NT2/D1 (cell line): ENCODE data around the gene BRMS1.

ENCODE experiments used
- DNase-seq: peaks from one replicate; pipeline ENCODE4 v3.0.0-alpha.2; 2011; ENCODE audit warnings: low read depth, low spot score
- H3K27me3 ChIP-seq: 2 replicates; pipeline ENCODE4 v1.6.0; 2011; ENCODE audit warnings: mild to moderate bottlenecking; ENCODE audit not compliant: insufficient read length, insufficient read depth
- H3K36me3 ChIP-seq: 2 replicates; pipeline ENCODE4 v1.6.1; 2011; ENCODE audit warnings: mild to moderate bottlenecking, low read length, mixed read lengths; ENCODE audit not compliant: insufficient read depth, insufficient read length
- H3K4me1 ChIP-seq: 2 replicates; pipeline ENCODE4 v1.5.1; 2011; ENCODE audit not compliant: insufficient read depth, insufficient read length
- H3K4me3 ChIP-seq: 2 replicates; pipeline ENCODE4 v1.5.1; 2011; ENCODE audit warnings: low read depth; ENCODE audit not compliant: insufficient read length
- H3K9ac ChIP-seq: 2 replicates; pipeline ENCODE4 v1.6.0; 2011; ENCODE audit warnings: low read depth; ENCODE audit not compliant: insufficient read length
- H3K9me3 ChIP-seq: 2 replicates; pipeline ENCODE4 v1.5.1; 2011; ENCODE audit warnings: mild to moderate bottlenecking, low read length; ENCODE audit not compliant: insufficient read depth
- SUZ12 ChIP-seq: IDR thresholded peaks from 2 replicates; pipeline ENCODE4 v1.6.1; 2011; ENCODE audit not compliant: insufficient read length, insufficient read depth; ENCODE audit errors: extremely low read depth
- YY1 ChIP-seq: IDR thresholded peaks from 2 replicates; pipeline ENCODE4 v1.6.1; 2011; ENCODE audit not compliant: insufficient read length, insufficient read depth
- ZNF274 ChIP-seq: IDR thresholded peaks from 2 replicates; pipeline ENCODE4 v1.6.1; 2011; ENCODE audit warnings: mild to moderate bottlenecking, low read depth, low read length

The BRMS1 gene

DNA sequence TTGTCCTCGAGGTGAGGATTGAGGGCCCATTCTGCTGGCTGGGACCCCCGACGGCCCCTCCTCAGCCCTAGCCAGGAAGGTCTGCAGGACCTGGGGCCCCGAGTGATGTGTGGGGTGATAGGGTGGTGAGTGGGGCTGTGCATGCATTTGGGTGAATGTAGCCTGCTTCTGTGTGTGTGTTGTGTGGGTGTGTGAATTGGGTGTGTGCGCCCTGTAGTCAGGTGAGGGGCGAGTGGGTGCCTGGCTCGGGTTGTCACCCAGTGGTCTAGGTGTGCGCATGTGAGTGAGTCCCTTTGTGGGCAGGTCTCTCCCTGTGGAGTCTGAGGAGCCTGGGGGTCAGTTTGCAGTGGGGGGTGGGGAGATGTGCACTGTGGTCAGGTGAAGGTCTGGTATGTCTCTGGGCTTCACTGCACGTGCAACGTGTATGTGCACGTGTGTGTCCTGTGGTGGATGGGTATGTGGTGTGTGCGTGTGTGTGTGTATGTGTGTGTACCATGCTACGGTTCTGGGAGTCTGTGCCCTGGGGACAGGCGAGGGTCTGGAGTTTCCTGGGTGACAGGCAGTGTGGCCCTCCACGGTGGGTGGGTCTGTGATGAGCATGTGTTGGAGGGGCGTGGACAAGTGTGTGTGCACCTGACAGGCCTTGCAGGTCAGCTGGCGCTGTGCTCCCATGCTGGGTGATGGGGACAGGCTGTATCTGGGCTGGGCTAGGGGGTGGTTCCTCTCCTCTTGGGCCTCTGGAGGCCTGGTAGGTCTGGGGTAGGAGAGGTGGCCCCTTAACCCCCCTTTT lies 52.2 kb downstream of the BRMS1 start:
- Histone ChIP-seq H3K4me3 (peak overlapping the region; percentile 10), H3K4me1 (peaks cover 37% of the 10 kb centered on the region), H3K27me3 (peaks cover 55% of the 10 kb centered on the region), H3K36me3 (peaks cover 3% of the 10 kb centered on the region), H3K9ac (peak overlapping the region; percentile 26), H3K9me3 (no peaks in the 10 kb centered on the region)
- TF ChIP-seq SUZ12, result no peak
- no peak for TF ChIP-seq YY1
- TF ChIP-seq ZNF274, result no peak
- no peak for DNase-seq

DNA sequence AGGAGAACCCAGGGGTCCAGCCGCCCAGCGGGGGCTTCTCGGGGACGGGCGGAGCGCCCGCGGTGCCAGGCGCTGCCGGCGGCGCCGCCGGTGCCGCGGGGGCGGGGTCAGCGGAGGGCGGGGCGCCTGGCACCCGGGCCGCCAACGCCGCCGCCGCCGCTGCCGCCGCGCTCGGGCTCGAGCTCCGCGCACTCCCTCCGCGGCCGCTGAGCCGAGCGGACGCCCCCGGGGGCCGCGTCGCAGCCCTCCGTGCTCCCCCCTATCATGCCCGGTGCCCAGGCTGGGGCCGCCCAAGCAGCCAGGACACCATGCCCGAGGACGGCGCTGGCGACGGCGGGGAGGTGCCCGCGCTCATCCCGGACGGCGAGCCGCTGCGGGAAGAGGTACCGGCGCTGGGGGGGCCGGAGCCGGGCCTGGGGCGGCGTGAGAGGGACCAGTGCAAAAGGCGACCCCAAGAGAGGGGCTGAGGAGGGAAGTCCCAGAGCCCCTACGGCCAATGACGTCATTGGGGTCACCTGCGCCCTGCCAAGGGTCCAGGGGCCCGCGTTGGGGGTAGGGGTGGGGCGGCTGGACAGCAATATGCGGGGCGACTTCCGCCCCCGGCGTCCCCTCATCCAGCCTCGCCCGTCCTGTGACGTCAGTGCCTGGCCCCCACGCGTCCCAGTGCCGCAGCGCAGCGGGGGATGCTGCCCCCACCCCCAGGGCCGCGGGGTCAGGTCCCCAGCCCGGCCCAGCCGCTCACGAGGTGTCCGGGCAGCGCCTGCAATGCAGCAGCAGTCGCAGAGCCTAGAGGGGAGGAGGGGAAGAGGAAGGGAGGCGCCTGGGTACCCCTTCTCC lies 53.0 kb downstream of the BRMS1 start, which contains the start of gene TMEM151A:
TSS of gene TMEM151A (plus strand) at position 189 of the 837 bp plus-strand sequence. CDS start at position 309, 120 bp downstream.
- Histone ChIP-seq H3K4me3 (peak within 1 kb of the TSS; percentile 41), H3K27me3 (peaks cover 55% of the 10 kb centered on the region), H3K36me3 (peaks cover 10% of the 10 kb centered on the region), H3K9ac (peak within 1 kb of the TSS; percentile 73), H3K4me1 (peaks cover 36% of the 10 kb centered on the region), H3K9me3 (no peaks in the 10 kb centered on the region)
- no peak for TF ChIP-seq ZNF274
- TF ChIP-seq YY1, result no peak
- TF ChIP-seq SUZ12, result no peak
- DNase-seq, result no peak

DNA sequence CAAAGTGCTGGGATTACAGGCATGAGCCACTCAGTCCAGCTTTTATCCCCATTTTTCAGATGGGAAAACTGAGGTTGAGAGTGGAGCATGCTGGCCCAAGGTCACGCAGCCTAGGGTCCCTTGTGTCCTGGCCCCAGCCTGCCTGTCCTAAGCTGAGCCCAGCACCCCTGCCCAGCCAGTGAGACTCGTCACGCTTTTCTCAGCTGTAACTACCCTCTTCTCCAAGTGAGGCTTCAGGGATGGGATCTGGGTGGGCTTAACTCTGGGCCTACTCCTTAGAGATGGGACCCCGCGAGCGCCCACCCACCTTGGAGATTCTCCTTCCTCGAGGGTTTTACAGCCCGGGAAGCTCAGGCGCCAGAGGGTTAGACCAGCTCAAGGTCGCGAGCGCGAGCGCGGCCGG lies 53.6 kb downstream of the BRMS1 start:
- H3K4me3 ChIP-seq, result peak overlapping the region; percentile 41
- H3K9ac ChIP-seq, result peak overlapping the region; percentile 73
- H3K36me3 ChIP-seq, result peaks cover 16% of the 10 kb centered on the region
- H3K27me3 ChIP-seq, result peaks cover 55% of the 10 kb centered on the region
- H3K4me1 ChIP-seq, result peaks cover 30% of the 10 kb centered on the region
- no peak for TF ChIP-seq ZNF274
- no peak for TF ChIP-seq SUZ12
- TF ChIP-seq YY1, result no peak
- H3K9me3 ChIP-seq, result no peaks in the 10 kb centered on the region
- no peak for DNase-seq

DNA sequence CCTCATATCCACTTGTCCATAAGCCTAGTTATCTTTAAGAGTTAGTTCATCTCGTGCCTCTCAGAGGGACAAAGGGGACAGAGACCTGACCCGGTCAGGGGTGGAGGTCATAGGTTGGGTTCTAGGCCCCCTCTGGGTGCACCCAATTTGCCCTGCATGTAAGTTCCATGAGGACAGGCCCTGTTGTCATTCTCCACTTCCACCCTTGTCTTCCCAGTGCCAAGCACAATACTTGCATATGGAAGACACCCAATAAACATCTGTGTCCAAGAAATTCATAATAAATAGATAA lies 54.6 kb downstream of the BRMS1 start:
- peak overlapping the region; percentile 90 for H3K4me3 ChIP-seq
- H3K9me3 ChIP-seq, result no peaks in the 10 kb centered on the region
- peaks cover 24% of the 10 kb centered on the region for H3K4me1 ChIP-seq
- no peak for TF ChIP-seq SUZ12
- no peak for TF ChIP-seq ZNF274
- TF ChIP-seq YY1, result no peak
- H3K9ac ChIP-seq, result no peak overlapping the region
- H3K27me3 ChIP-seq, result peaks cover 49% of the 10 kb centered on the region
- DNase-seq, result no peak
- H3K36me3 ChIP-seq, result peaks cover 25% of the 10 kb centered on the region

DNA sequence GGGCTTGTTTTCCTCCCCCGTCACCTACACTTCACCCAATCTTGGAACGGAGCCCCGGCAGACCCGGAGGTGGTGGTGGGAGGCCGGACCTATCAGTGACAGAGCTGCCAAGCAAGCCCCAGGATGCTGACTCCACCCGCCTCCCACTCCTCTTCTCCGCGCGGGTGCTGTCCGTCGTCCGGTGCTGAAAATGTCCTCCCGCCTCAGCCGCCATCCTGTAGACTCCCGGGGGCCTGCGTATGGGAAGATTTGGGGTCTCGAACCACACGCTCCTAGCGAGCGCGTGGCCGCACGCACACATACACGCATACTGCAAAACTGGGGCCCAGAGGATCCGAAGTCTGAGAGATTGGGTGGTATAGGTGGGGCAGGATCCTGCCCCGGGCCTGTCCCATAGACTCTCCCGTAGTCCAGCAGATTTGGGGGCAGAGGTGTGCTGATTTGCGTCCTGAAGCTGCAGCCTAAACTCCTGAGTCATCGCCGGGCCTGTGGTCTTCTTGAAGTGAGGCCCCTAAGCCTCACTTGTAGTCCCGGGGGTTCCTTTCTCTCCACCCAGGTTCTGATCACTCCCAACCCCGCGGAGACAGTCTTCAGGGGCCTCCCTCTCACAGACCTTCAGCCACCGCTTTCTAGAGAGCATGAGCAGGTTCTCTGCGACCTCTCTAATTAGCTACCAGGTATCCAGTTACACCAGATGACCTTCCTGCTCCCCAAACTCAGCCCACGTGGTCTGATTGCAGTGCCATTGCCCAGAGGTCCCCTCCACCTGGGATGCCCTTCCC lies 55.2 kb downstream of the BRMS1 start:
- H3K9ac ChIP-seq, result peak overlapping the region; percentile 77
- TF ChIP-seq SUZ12, result no peak

DNA sequence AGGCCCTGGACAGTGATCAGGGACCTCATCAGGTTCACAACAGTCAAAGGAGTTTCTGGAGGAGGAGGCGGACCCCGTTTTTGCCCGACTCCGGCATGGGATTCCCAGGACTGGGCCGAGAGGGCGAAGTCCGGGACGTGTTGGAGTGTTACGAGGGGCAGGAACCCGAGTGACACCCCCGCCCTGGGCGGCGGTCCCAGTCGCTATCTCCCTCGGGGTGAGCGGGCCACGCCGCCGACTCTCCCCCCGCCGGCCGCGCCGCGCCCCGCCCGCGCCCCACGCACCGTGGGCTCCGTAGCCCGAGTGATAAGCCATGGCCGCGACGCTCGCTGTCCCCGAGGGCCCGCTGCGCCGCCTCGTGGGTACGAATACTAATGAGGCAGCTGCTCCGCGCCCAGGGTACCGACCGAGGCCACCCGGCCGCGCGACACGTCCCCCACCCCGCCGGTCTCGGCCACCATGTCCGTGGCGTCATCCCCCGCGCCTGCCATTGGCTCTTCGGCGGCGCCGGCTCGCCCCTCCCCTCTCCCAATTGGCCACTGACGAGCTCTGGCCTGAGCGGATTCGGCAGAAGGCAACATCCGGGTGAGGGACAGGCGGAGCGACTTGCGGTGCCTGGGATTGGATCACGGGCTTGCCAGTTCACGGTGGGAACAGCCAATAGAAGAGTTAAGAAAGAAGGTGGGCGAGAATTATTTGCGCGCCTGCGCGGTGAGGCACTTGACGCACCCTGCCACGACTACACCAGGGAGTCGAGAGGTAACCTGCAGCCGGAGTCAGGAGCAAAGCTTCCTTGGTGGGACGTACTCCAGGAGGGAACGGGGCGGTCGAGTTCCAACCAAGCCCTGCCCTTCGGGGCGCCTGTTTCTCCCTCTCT lies 56.0 kb downstream of the BRMS1 start, which contains the start of gene YIF1A:
TSS of gene YIF1A (minus strand) at position 473 of the 877 bp plus-strand sequence. CDS start at position 315, 158 bp downstream.
- H3K4me1 ChIP-seq, result peaks cover 26% of the 10 kb centered on the region
- peak within 1 kb of the TSS; percentile 90 for H3K4me3 ChIP-seq
- peaks cover 43% of the 10 kb centered on the region for H3K27me3 ChIP-seq
- TF ChIP-seq ZNF274 (no peak), YY1 (peak; percentile 39)
- H3K9me3 ChIP-seq, result no peaks in the 10 kb centered on the region
- peak; percentile 98 for DNase-seq
- H3K36me3 ChIP-seq, result peaks cover 39% of the 10 kb centered on the region
- H3K9ac ChIP-seq, result peak within 1 kb of the TSS; percentile 95

More for the DNA sequence above, 55.2 kb downstream of the BRMS1 start:
- no peaks in the 10 kb centered on the region for H3K9me3 ChIP-seq
- DNase-seq, result peak; percentile 72
- peaks cover 30% of the 10 kb centered on the region for H3K36me3 ChIP-seq
- peaks cover 49% of the 10 kb centered on the region for H3K27me3 ChIP-seq
- peaks cover 24% of the 10 kb centered on the region for H3K4me1 ChIP-seq
- H3K4me3 ChIP-seq, result peak overlapping the region; percentile 90
